ENCODE data around the gene CDH19. TPM values are rescaled to one million over a fixed set of nuclear protein-coding genes. Genes with fewer than 3 reads are reported as not detected.

The CDH19 gene
- total RNA-seq, 1 experiment from 2014 or later: not detected

GRCh38 chr18:66555585-66555984 lies 48.3 kb downstream of the CDH19 start:
- H3K4me3 ChIP-seq: no peak overlapping the region
- H3K36me3 ChIP-seq: no peaks in the 10 kb centered on the region
- no peak for DNase-seq (ENCODE audit: low read depth in 1 of 2, low spot score in 2 of 2)
- H3K27me3 ChIP-seq (replicated peaks): no peaks in the 10 kb centered on the region
- H3K4me1 ChIP-seq (replicated peaks): no peaks in the 10 kb centered on the region
- H3K9me3 ChIP-seq (replicated peaks): no peaks in the 10 kb centered on the region
- H3K27ac ChIP-seq: no peak overlapping the region

GRCh38 chr18:66553824-66554223 lies 50.1 kb downstream of the CDH19 start:
- Histone ChIP-seq H3K36me3 (no peaks in the 10 kb centered on the region), H3K27me3 (replicated peaks) (no peaks in the 10 kb centered on the region), H3K4me3 (no peak overlapping the region), H3K9me3 (replicated peaks) (no peaks in the 10 kb centered on the region), H3K4me1 (replicated peaks) (no peaks in the 10 kb centered on the region), H3K27ac (no peak overlapping the region)
- DNase-seq (ENCODE audit: low read depth in 1 of 2, low spot score in 2 of 2): no peak

- no peaks in the 10 kb centered on the region for H3K27me3 ChIP-seq (replicated peaks)
- no peak for DNase-seq (ENCODE audit: low read depth in 1 of 2, low spot score in 2 of 2)
- no peak overlapping the region for H3K4me3 ChIP-seq
- H3K36me3 ChIP-seq: no peaks in the 10 kb centered on the region
- H3K9me3 ChIP-seq (replicated peaks): no peaks in the 10 kb centered on the region
- no peaks in the 10 kb centered on the region for H3K4me1 ChIP-seq (replicated peaks)
- no peak overlapping the region for H3K27ac ChIP-seq
Measured at GRCh38 chr18:66550366-66550765, 53.5 kb downstream of the CDH19 start.

- H3K9me3 ChIP-seq (replicated peaks): no peaks in the 10 kb centered on the region
- H3K36me3 ChIP-seq: no peaks in the 10 kb centered on the region
- H3K4me1 ChIP-seq (replicated peaks): no peaks in the 10 kb centered on the region
- no peak for DNase-seq (ENCODE audit: low read depth in 1 of 2, low spot score in 2 of 2)
- H3K4me3 ChIP-seq: no peak overlapping the region
- H3K27ac ChIP-seq: no peak overlapping the region
- H3K27me3 ChIP-seq (replicated peaks): no peaks in the 10 kb centered on the region
Measured at GRCh38 chr18:66548747-66549146, 55.1 kb downstream of the CDH19 start.

GRCh38 chr18:66534110-66534509 lies 69.8 kb downstream of the CDH19 start:
- H3K4me1 ChIP-seq (replicated peaks): no peaks in the 10 kb centered on the region

GRCh38 chr18:66533693-66534092 lies 70.2 kb downstream of the CDH19 start:
- Histone ChIP-seq H3K4me3 (no peak overlapping the region), H3K36me3 (no peaks in the 10 kb centered on the region), H3K4me1 (replicated peaks) (no peaks in the 10 kb centered on the region), H3K27ac (no peak overlapping the region), H3K27me3 (replicated peaks) (no peaks in the 10 kb centered on the region), H3K9me3 (replicated peaks) (no peaks in the 10 kb centered on the region)
- DNase-seq (ENCODE audit: low read depth in 1 of 2, low spot score in 2 of 2): no peak

More at GRCh38 chr18:66534110-66534509, 69.8 kb downstream of the CDH19 start:
- H3K36me3 ChIP-seq: no peaks in the 10 kb centered on the region
- no peak for DNase-seq (ENCODE audit: low read depth in 1 of 2, low spot score in 2 of 2)
- no peak overlapping the region for H3K4me3 ChIP-seq
- no peaks in the 10 kb centered on the region for H3K27me3 ChIP-seq (replicated peaks)
- H3K27ac ChIP-seq: no peak overlapping the region
- H3K9me3 ChIP-seq (replicated peaks): no peaks in the 10 kb centered on the region

GRCh38 chr18:66523219-66523991 lies 80.5 kb downstream of the CDH19 start:
- no peaks in the 10 kb centered on the region for H3K4me1 ChIP-seq (replicated peaks)
- no peaks in the 10 kb centered on the region for H3K9me3 ChIP-seq (replicated peaks)
- no peak overlapping the region for H3K27ac ChIP-seq

GRCh38 chr18:66513996-66514395 lies 89.9 kb downstream of the CDH19 start:
- H3K27ac ChIP-seq: no peak overlapping the region
- H3K9me3 ChIP-seq (replicated peaks): no peaks in the 10 kb centered on the region; the same call in 1 of the 2 replicates
- no peaks in the 10 kb centered on the region for H3K27me3 ChIP-seq (replicated peaks)
- DNase-seq (ENCODE audit: low read depth in 1 of 2, low spot score in 2 of 2): no peak
- no peak overlapping the region for H3K4me3 ChIP-seq
- H3K36me3 ChIP-seq: no peaks in the 10 kb centered on the region
- no peaks in the 10 kb centered on the region for H3K4me1 ChIP-seq (replicated peaks)

More at GRCh38 chr18:66523219-66523991, 80.5 kb downstream of the CDH19 start:
- H3K4me3 ChIP-seq: no peak overlapping the region
- no peak for DNase-seq (ENCODE audit: low read depth in 1 of 2, low spot score in 2 of 2)
- no peaks in the 10 kb centered on the region for H3K36me3 ChIP-seq
- no peaks in the 10 kb centered on the region for H3K27me3 ChIP-seq (replicated peaks)

GRCh38 chr18:66511792-66512191 lies 92.1 kb downstream of the CDH19 start:
- DNase-seq (ENCODE audit: low read depth in 1 of 2, low spot score in 2 of 2): no peak
- no peaks in the 10 kb centered on the region for H3K4me1 ChIP-seq (replicated peaks)
- H3K36me3 ChIP-seq: no peaks in the 10 kb centered on the region
- no peak overlapping the region for H3K4me3 ChIP-seq
- no peak overlapping the region for H3K27ac ChIP-seq
- no peaks in the 10 kb centered on the region; the same call in 1 of the 2 replicates for H3K9me3 ChIP-seq (replicated peaks)
- H3K27me3 ChIP-seq (replicated peaks): no peaks in the 10 kb centered on the region

- Histone ChIP-seq H3K36me3 (no peaks in the 10 kb centered on the region), H3K27ac (no peak overlapping the region), H3K9me3 (replicated peaks) (no peaks in the 10 kb centered on the region; the same call in 1 of the 2 replicates), H3K27me3 (replicated peaks) (no peaks in the 10 kb centered on the region), H3K4me3 (no peak overlapping the region), H3K4me1 (replicated peaks) (no peaks in the 10 kb centered on the region)
- DNase-seq (ENCODE audit: low read depth in 1 of 2, low spot score in 2 of 2): no peak
Measured at GRCh38 chr18:66511289-66511688, 92.6 kb downstream of the CDH19 start.

- no peaks in the 10 kb centered on the region for H3K27me3 ChIP-seq (replicated peaks)
- no peak overlapping the region for H3K27ac ChIP-seq
- no peaks in the 10 kb centered on the region for H3K4me1 ChIP-seq (replicated peaks)
- no peaks in the 10 kb centered on the region; the same call in 1 of the 2 replicates for H3K9me3 ChIP-seq (replicated peaks)
- no peak overlapping the region for H3K4me3 ChIP-seq
- H3K36me3 ChIP-seq: no peaks in the 10 kb centered on the region
- no peak for DNase-seq (ENCODE audit: low read depth in 1 of 2, low spot score in 2 of 2)
Measured at GRCh38 chr18:66510357-66511045, 93.4 kb downstream of the CDH19 start.

- Histone ChIP-seq H3K9me3 (replicated peaks) (peaks cover 7% of the 10 kb centered on the region), H3K27ac (no peak overlapping the region), H3K36me3 (no peaks in the 10 kb centered on the region), H3K27me3 (replicated peaks) (no peaks in the 10 kb centered on the region), H3K4me1 (replicated peaks) (no peaks in the 10 kb centered on the region), H3K4me3 (no peak overlapping the region)
- no peak for DNase-seq (ENCODE audit: low read depth in 1 of 2, low spot score in 2 of 2)
Measured at GRCh38 chr18:66508937-66509336, 95.0 kb downstream of the CDH19 start.

- Histone ChIP-seq H3K36me3 (no peaks in the 10 kb centered on the region), H3K4me1 (replicated peaks) (no peaks in the 10 kb centered on the region), H3K27ac (no peak overlapping the region), H3K9me3 (replicated peaks) (peaks cover 7% of the 10 kb centered on the region), H3K4me3 (no peak overlapping the region), H3K27me3 (replicated peaks) (no peaks in the 10 kb centered on the region)
- DNase-seq (ENCODE audit: low read depth in 1 of 2, low spot score in 2 of 2): no peak
Measured at GRCh38 chr18:66506178-66506577, 97.7 kb downstream of the CDH19 start.

GRCh38 chr18:66497351-66497750 lies 106.5 kb downstream of the CDH19 start:
- Histone ChIP-seq H3K27me3 (replicated peaks) (no peaks in the 10 kb centered on the region), H3K36me3 (no peaks in the 10 kb centered on the region), H3K9me3 (replicated peaks) (0 out of 2 replicates have a peak, but pooled peaks cover 2% of the 10 kb centered on the region), H3K4me1 (replicated peaks) (no peaks in the 10 kb centered on the region), H3K4me3 (no peak overlapping the region), H3K27ac (no peak overlapping the region)
- DNase-seq (ENCODE audit: low read depth in 1 of 2, low spot score in 2 of 2): no peak
